Measurements from ENCODE around the gene ADAM12.
A peak's percentile ranks its signal among the peaks of the same experiment; 100 is the strongest.

The ADAM12 gene

DNA sequence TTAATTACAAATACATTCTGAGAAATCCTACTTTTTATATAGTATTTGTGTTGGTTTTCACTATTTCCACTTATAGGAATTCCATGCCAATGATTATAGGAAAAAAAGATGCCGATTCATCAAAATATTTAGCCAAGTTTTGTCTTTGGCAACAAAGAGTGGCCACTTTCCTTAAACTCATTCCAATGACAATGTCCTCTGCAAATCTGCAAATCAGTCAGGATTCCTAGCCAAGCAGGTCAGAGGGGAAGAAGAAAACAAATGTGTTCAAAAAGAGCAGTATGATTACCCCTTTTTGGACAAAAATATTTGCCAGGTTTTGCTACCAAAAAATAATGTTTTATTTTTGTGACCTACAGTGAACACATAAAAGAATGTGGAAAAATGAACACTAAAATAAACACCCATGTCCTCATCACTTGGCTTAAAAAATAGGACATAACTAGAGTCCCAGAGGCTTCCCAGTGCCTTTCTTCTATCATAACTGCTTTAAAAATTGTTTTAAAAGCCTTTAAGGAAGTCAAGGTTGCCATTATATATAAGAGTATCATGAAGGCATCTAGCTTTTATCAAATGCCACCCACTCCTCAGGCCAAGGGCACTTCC is 125.9 kb downstream of the ADAM12 start:
- no peak overlapping the region for H3K27ac ChIP-seq (ENCODE audit: low read depth, low read length)

DNA sequence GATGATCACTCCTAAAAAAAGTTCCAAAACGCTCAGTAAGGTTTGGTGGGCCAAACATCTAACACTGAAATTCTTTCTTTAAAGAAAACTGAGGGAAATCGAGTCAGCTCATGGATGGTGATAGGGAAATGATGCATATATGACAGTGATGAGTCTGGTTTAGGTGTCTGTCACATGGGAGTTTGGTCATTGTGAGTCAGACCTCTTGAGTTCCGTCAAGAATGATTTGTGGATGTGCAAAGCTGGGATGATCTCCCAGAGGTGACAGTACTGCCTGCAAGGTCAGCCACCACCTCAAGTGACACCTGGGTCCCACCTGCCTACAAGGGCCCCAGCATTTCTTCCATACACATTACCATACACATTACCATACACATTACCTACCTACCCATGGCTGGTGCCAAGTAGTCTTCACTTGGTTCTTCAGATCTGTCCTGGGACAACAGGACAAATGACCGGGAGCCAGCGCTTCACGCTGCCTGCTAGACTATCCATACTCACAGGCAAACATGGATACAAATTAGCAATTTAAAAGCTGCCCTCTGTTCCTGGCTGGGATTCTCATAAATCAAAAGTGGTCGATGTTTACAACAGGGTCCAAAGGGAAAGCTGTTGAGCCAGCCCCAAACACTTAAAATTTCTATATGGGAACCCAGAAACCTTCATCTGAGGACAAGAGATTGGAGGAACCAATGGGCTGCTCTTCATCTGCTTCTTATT is 128.4 kb downstream of the ADAM12 start:
- no peak for TF ChIP-seq EZH2phosphoT487 (IDR thresholded peaks at IDR 0.05; ENCODE audit: borderline replicate concordance, low read length)
- TF ChIP-seq, protein P1, sequence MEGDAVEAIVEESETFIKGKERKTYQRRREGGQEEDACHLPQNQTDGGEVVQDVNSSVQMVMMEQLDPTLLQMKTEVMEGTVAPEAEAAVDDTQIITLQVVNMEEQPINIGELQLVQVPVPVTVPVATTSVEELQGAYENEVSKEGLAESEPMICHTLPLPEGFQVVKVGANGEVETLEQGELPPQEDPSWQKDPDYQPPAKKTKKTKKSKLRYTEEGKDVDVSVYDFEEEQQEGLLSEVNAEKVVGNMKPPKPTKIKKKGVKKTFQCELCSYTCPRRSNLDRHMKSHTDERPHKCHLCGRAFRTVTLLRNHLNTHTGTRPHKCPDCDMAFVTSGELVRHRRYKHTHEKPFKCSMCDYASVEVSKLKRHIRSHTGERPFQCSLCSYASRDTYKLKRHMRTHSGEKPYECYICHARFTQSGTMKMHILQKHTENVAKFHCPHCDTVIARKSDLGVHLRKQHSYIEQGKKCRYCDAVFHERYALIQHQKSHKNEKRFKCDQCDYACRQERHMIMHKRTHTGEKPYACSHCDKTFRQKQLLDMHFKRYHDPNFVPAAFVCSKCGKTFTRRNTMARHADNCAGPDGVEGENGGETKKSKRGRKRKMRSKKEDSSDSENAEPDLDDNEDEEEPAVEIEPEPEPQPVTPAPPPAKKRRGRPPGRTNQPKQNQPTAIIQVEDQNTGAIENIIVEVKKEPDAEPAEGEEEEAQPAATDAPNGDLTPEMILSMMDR (IDR thresholded peaks at IDR 0.05; ENCODE audit: low read depth, low read length, poor library complexity, severe bottlenecking) = no peak
- H3K36me3 ChIP-seq (ENCODE audit: control insufficient read depth, low read length) = no peaks in the 10 kb centered on the region
- H3K4me3 ChIP-seq (ENCODE audit: low read length) = no peak overlapping the region
- H3F3A ChIP-seq (ENCODE audit: control insufficient read depth, insufficient read depth) = no peaks in the 10 kb centered on the region
- H3K9me2 ChIP-seq (replicated peaks; ENCODE audit: control insufficient read depth, low read length) = no peaks in the 10 kb centered on the region
- no peak overlapping the region for H3K27ac ChIP-seq (ENCODE audit: low read depth, low read length)
- no peaks in the 10 kb centered on the region for H3K4me1 ChIP-seq (ENCODE audit: control insufficient read depth, low read length)
- H3K9me3 ChIP-seq (ENCODE audit: control insufficient read depth, insufficient read depth, low read length) = no peaks in the 10 kb centered on the region
- H3K27me3 ChIP-seq (ENCODE audit: control insufficient read depth, low read length) = no peaks in the 10 kb centered on the region
- no peak overlapping the region for H3K4me2 ChIP-seq (ENCODE audit: low read length)
- H4K20me1 ChIP-seq (ENCODE audit: control insufficient read depth, insufficient read depth, low read depth, low read length) = no peaks in the 10 kb centered on the region
- H3K79me2 ChIP-seq (ENCODE audit: control insufficient read depth, low read length) = no peaks in the 10 kb centered on the region

More for the DNA sequence above, 125.9 kb downstream of the ADAM12 start:
- Histone ChIP-seq H3K9me2 (replicated peaks; ENCODE audit: control insufficient read depth, low read length) (no peaks in the 10 kb centered on the region), H3K27me3 (ENCODE audit: control insufficient read depth, low read length) (no peaks in the 10 kb centered on the region), H3K4me2 (ENCODE audit: low read length) (no peak overlapping the region), H3K4me1 (ENCODE audit: control insufficient read depth, low read length) (no peaks in the 10 kb centered on the region), H4K20me1 (ENCODE audit: control insufficient read depth, insufficient read depth, low read depth, low read length) (no peaks in the 10 kb centered on the region), H3K9me3 (ENCODE audit: control insufficient read depth, insufficient read depth, low read length) (no peaks in the 10 kb centered on the region), H3F3A (ENCODE audit: control insufficient read depth, insufficient read depth) (no peaks in the 10 kb centered on the region), H3K4me3 (ENCODE audit: low read length) (no peak overlapping the region), H3K36me3 (ENCODE audit: control insufficient read depth, low read length) (no peaks in the 10 kb centered on the region), H3K79me2 (ENCODE audit: control insufficient read depth, low read length) (no peaks in the 10 kb centered on the region)
- no peak for TF ChIP-seq EZH2phosphoT487 (IDR thresholded peaks at IDR 0.05; ENCODE audit: borderline replicate concordance, low read length)
- TF ChIP-seq, protein P1 (IDR thresholded peaks at IDR 0.05; ENCODE audit: low read depth, low read length, poor library complexity, severe bottlenecking) = no peak

DNA sequence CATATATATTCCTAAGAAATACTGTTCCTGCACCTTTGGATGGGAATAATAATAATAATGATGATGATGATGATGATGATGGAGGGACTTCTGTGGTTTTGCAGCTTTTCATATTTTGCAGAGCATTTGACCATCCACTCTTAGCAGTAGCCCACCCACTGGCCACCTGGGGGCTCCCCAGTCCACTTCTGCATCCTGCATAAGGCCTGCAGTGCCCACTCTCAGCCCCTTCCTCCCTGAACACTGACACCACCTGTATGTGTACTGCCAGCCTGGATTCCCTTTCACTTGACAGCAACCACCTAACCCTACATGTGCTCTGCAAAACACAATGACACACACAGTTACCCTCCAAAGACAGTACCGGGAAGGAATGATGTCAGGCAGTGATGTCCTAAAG is 131.4 kb downstream of the ADAM12 start:
- Histone ChIP-seq H3K4me3 (ENCODE audit: low read length) (no peak overlapping the region), H3K4me2 (ENCODE audit: low read length) (no peak overlapping the region), H3F3A (ENCODE audit: control insufficient read depth, insufficient read depth) (no peaks in the 10 kb centered on the region), H3K36me3 (ENCODE audit: control insufficient read depth, low read length) (no peaks in the 10 kb centered on the region), H4K20me1 (ENCODE audit: control insufficient read depth, insufficient read depth, low read depth, low read length) (no peaks in the 10 kb centered on the region), H3K27ac (ENCODE audit: low read depth, low read length) (no peak overlapping the region), H3K27me3 (ENCODE audit: control insufficient read depth, low read length) (no peaks in the 10 kb centered on the region), H3K9me3 (ENCODE audit: control insufficient read depth, insufficient read depth, low read length) (no peaks in the 10 kb centered on the region), H3K9me2 (replicated peaks; ENCODE audit: control insufficient read depth, low read length) (no peaks in the 10 kb centered on the region), H3K79me2 (ENCODE audit: control insufficient read depth, low read length) (no peaks in the 10 kb centered on the region), H3K4me1 (ENCODE audit: control insufficient read depth, low read length) (no peaks in the 10 kb centered on the region)
- TF ChIP-seq EZH2phosphoT487 (IDR thresholded peaks at IDR 0.05; ENCODE audit: borderline replicate concordance, low read length) = no peak
- TF ChIP-seq, protein P1 (IDR thresholded peaks at IDR 0.05; ENCODE audit: low read depth, low read length, poor library complexity, severe bottlenecking) = peak; percentile 17

All from DOHH2 (cell line).